K562 (cell line): ENCODE data around the gene PDE8B. TPM values are rescaled to one million over a fixed set of nuclear protein-coding genes. Genes with fewer than 3 reads are reported as not detected.

Experiments used
- ATAC-seq: fragments of 200-7000 bp; cut with Tn5 transposase; 3 replicates; pipeline ENCODE4 v1.9.1; 2020; ENCODE audit warnings: moderate library complexity
- BruUV-seq: library from RNA; stranded (reverse); fragments of 400-500 nt; replicated peaks from 2 replicates; lab custom pipeline; 2021; lab: Mats Ljungman, UMichigan
- CTCF ChIA-PET: fragments of 300-600 bp; formaldehyde crosslinking; extraction: SDS; loops from one replicate; lab custom pipeline; 2021; ENCODE audit warnings: low intra/inter-chr PET ratio; lab: Yijun Ruan, JAX
- POLR2A ChIA-PET: fragments of 300-600, 350-650 bp; sonication (Branson Sonifier 250); formaldehyde crosslinking; extraction: SDS; loops from one replicate; lab custom pipeline; 2021; ENCODE audit warnings: antibody characterized with exemption, inconsistent platforms; lab: Yijun Ruan, JAX
- DNase-seq, 4 experiments: peaks; one replicate each; pipeline versions ENCODE4 v3.0.0 to v3.0.0-alpha.2; 2011 to 2018; ENCODE audit warnings: low spot score in 3 of 4, mixed read lengths in 3 of 4; ENCODE audit errors: extremely low read depth in 1 of 4
- FAIRE-seq: peaks from 2 replicates; lab custom pipeline; 2011; peaks lifted over from hg19 to GRCh38; lab: Jason Lieb, UNC
- H2AFZ ChIP-seq: 2 replicates; pipeline ENCODE4 v1.6.0; 2011; ENCODE audit warnings: low read depth, low read length, control low read depth, inconsistent platforms
- H3K27ac ChIP-seq: fragments of 200-600 bp; 3 replicates; pipeline ENCODE4 v1.8.0; 2011; ENCODE audit warnings: low read depth, mild to moderate bottlenecking, control low read depth, inconsistent platforms, low read length, moderate library complexity, mixed read lengths; ENCODE audit errors: extremely low read depth
- H3K27me3 ChIP-seq, 2 experiments: fragments of 300-600 bp in 1 of 2; 2 replicates in 1 of 2; 3 replicates in 1 of 2; pipeline versions ENCODE4 v1.6.0 to v1.8.0; 2011; ENCODE audit warnings: inconsistent platforms in 2 of 2, low read length in 2 of 2, mild to moderate bottlenecking in 1 of 2, mixed read lengths in 1 of 2, moderate library complexity in 1 of 2; ENCODE audit not compliant: control insufficient read depth in 2 of 2, insufficient read depth in 2 of 2
- H3K36me3 ChIP-seq: fragments of 300-600 bp; 3 replicates; pipeline ENCODE4 v1.8.0; 2011; ENCODE audit warnings: mild to moderate bottlenecking, low read length, inconsistent platforms; ENCODE audit not compliant: control insufficient read depth, insufficient read depth
- H3K4me1 ChIP-seq, 2 experiments: fragments of 200-600 bp in 1 of 2; replicated peaks in 1 of 2; 2 replicates in 1 of 2; 3 replicates in 1 of 2; pipeline versions ENCODE4 v1.5.1 to v1.8.0; 2011; ENCODE audit warnings: inconsistent platforms in 2 of 2, low read length in 2 of 2, mild to moderate bottlenecking in 1 of 2, mixed read lengths in 1 of 2, moderate library complexity in 1 of 2; ENCODE audit not compliant: control insufficient read depth in 2 of 2, insufficient read depth in 2 of 2
- H3K4me2 ChIP-seq: 2 replicates; pipeline ENCODE4 v1.6.1; 2011; ENCODE audit warnings: low read length, control low read depth, inconsistent platforms, mixed read lengths; ENCODE audit not compliant: insufficient read depth
- H3K4me3 ChIP-seq: fragments of 200-600 bp; sonication (generic), shearing (Covaris generic); 2 replicates; pipeline ENCODE4 v1.5.1; 2016; ENCODE audit warnings: control low read depth, inconsistent platforms
- H3K79me2 ChIP-seq: fragments of 200-600 bp; 3 replicates; pipeline ENCODE4 v1.8.0; 2011; ENCODE audit warnings: low read length, inconsistent platforms; ENCODE audit not compliant: control insufficient read depth, insufficient read depth
- H3K9ac ChIP-seq, 2 experiments: 2 replicates each; pipeline versions ENCODE4 v1.6.0 to v1.6.1; 2011; ENCODE audit warnings: low read depth in 2 of 2, low read length in 2 of 2, control low read depth in 1 of 2, inconsistent platforms in 1 of 2, mild to moderate bottlenecking in 1 of 2, mixed read lengths in 1 of 2; ENCODE audit not compliant: insufficient read depth in 1 of 2
- H3K9me1 ChIP-seq: one replicate; pipeline ENCODE4 v1.6.0; 2011; ENCODE audit warnings: inconsistent platforms, mild to moderate bottlenecking, low read length, moderate library complexity; ENCODE audit not compliant: control insufficient read depth, insufficient read depth
- H3K9me3 ChIP-seq: replicated peaks from 2 replicates; pipeline ENCODE4 v1.5.1; 2011; ENCODE audit warnings: low read depth, low read length, inconsistent platforms; ENCODE audit not compliant: control insufficient read depth, insufficient read depth
- H4K20me1 ChIP-seq: replicated peaks from 2 replicates; pipeline ENCODE4 v1.6.1; 2011; ENCODE audit warnings: low read length, inconsistent platforms, mixed read lengths; ENCODE audit not compliant: control insufficient read depth, insufficient read depth
- CTBP1 ChIP-seq: fragments of 450-650 bp; IDR thresholded peaks from 2 replicates; pipeline ENCODE4 v1.6.1; 2016; ENCODE audit warnings: borderline replicate concordance
- LEF1 ChIP-seq: fragments of 450-650 bp; IDR thresholded peaks from 2 replicates; pipeline ENCODE4 v1.6.1; 2016; ENCODE audit warnings: mild to moderate bottlenecking
- NFIC ChIP-seq: fragments of 450-650 bp; IDR thresholded peaks from 2 replicates; pipeline ENCODE4 v1.6.1; 2017; ENCODE audit warnings: mild to moderate bottlenecking, inconsistent platforms
- POLR2A ChIP-seq: fragments of 450-650 bp; conservative IDR thresholded peaks from 2 replicates; pipeline ENCODE4 v1.6.1; 2016
- SMARCC2 ChIP-seq: fragments of 450-650 bp; IDR thresholded peaks from 2 replicates; pipeline ENCODE4 v1.6.1; 2017; ENCODE audit warnings: antibody characterized with exemption, moderate library complexity, mild to moderate bottlenecking, low read depth
- SOX6 ChIP-seq: fragments of 450-650 bp; IDR thresholded peaks from 2 replicates; pipeline ENCODE4 v1.6.1; 2014; ENCODE audit warnings: mild to moderate bottlenecking
- ZZZ3 ChIP-seq: fragments of 450-650 bp; IDR thresholded peaks from 2 replicates; pipeline ENCODE4 v1.6.1; 2016; ENCODE audit warnings: antibody characterized with exemption, mild to moderate bottlenecking, moderate library complexity
- WGBS: fragments of 100-300 bp; shearing (Covaris generic); methylation state at CpG from one replicate; pipeline ENCODE4 v1.1.6; 2016; ENCODE audit warnings: low coverage, mixed read lengths; ENCODE audit not compliant: insufficient coverage; ENCODE audit errors: missing lambda C conversion rate; 5-methylcytosine and 5-hydroxymethylcytosine counted together
- in situ Hi-C: fragments of 300-500 bp; cut with MboI; formaldehyde crosslinking; loops from 4 replicates; pipeline ENCODE4 v1.15.0; 2018; ENCODE audit warnings: inconsistent platforms, mixed read lengths
- intact Hi-C: fragments of 100-400 bp; cut with micrococcal nuclease; formaldehyde crosslinking; loops from 2 replicates; pipeline ENCODE4 v1.14.2; 2022
- polyA plus RNA-seq, 8 experiments: library from polyadenylated mRNA; depleted of rRNA in 4 of 8; stranded (reverse) in 5 of 8; unstranded in 3 of 8; fragments of >200 nt; fragmentation: Nextera tagmentation in 2 of 8; fragmentation: Illumina TruSeq in 1 of 8; extraction: Ambion mirVana in 2 of 8; extraction: Trizol in 1 of 8; gene quantifications; 2 replicates each; pipeline versions ENCODE4 v1.2.1 to v1.2.3, GENCODE V29; 2011 to 2014; ENCODE audit warnings: inconsistent platforms in 1 of 8, missing spikeins in 1 of 8
- total RNA-seq, 7 experiments: library from RNA; depleted of rRNA in 6 of 7; stranded (reverse); fragments of >200 nt in 6 of 7; fragmentation: Illumina TruSeq in 2 of 7; extraction: Trizol in 2 of 7; gene quantifications; 2 replicates each; pipeline versions ENCODE4 v1.2.1 to v1.2.3, GENCODE V29; 2011 to 2021; ENCODE audit warnings: low replicate concordance in 1 of 7
- TF ChIP-seq, protein P1 (sequence below): fragments of 200-800 bp; sonication (Bioruptor generic); IDR thresholded peaks from 2 replicates; pipeline ENCODE4 v1.6.1; 2017; ENCODE audit warnings: missing genetic modification characterization, missing compliant biosample characterization

The PDE8B gene
- total and polyA plus RNA-seq, 9 of the 15 experiments (the other 6 are each of a cell fraction or from before 2014, with no cell fraction given): 0.15 to 0.28 TPM; not detected in 7

GRCh38 chr5:77280036-77280435 is 69.6 kb downstream of the PDE8B start:
- Histone ChIP-seq H3K36me3 (no peaks in the 10 kb centered on the region), H3K9me3 (no peaks in the 10 kb centered on the region), H2AFZ (no peak overlapping the region), H3K9me1 (no peaks in the 10 kb centered on the region), H3K4me2 (no peak overlapping the region), H3K27ac (no peak overlapping the region), H3K4me3 (no peak overlapping the region), H4K20me1 (no peaks in the 10 kb centered on the region; the same call in 1 of the 2 replicates), H3K79me2 (no peaks in the 10 kb centered on the region), H3K4me1 (no peaks in the 10 kb centered on the region), H3K9ac (no peak overlapping the region), H3K27me3 (peaks cover 16 to 34% of the 10 kb centered on the region in 2 experiments)
- ChIA-PET POLR2A (no interaction called here), CTCF (no interaction called here)
- WGBS: 0% methylated on average over 3 of the region's 3 CpGs
- TF ChIP-seq, protein P1, sequence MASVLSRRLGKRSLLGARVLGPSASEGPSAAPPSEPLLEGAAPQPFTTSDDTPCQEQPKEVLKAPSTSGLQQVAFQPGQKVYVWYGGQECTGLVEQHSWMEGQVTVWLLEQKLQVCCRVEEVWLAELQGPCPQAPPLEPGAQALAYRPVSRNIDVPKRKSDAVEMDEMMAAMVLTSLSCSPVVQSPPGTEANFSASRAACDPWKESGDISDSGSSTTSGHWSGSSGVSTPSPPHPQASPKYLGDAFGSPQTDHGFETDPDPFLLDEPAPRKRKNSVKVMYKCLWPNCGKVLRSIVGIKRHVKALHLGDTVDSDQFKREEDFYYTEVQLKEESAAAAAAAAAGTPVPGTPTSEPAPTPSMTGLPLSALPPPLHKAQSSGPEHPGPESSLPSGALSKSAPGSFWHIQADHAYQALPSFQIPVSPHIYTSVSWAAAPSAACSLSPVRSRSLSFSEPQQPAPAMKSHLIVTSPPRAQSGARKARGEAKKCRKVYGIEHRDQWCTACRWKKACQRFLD (CRISPR knock-in tag): no peak
- TF ChIP-seq SOX6 (no peak), POLR2A (no peak), ZZZ3 (no peak), NFIC (no peak), SMARCC2 (no peak)
- ATAC-seq (no peak), FAIRE-seq (no peak), DNase-seq (no peak)
- no TSS peak for BruUV-seq
- intact Hi-C loops: no loop called here
- in situ Hi-C loops: no loop called here

DNA sequence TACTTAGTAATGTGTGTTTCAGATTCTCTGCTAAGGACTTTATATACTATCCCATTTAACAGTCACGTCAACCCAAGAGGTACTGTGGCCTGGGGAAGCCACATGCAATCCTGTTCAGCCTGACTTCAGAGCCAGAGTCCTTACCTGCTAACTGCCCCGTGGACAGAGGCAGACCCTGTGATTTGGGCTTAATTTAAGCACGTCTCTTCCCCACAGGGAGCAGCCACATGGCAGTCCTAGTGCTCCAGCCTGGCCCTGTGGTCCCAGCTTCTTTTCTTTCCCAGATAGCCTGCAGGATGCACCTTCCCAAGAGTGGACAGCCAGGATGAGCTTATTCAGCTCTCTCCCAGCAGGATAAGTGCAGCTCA is 71.5 kb downstream of the PDE8B start:
- WGBS: 0% methylated on average over 3 of the region's 3 CpGs
- DNase-seq: no peak
- no peak overlapping the region for H3K4me3 ChIP-seq
- no TSS peak for BruUV-seq
- POLR2A ChIA-PET: no interaction called here
- no peaks in the 10 kb centered on the region for H3K4me1 ChIP-seq
- CTCF ChIA-PET: no interaction called here
- TF ChIP-seq CTBP1 (no peak), LEF1 (no peak)
- ATAC-seq: no peak
- no peaks in the 10 kb centered on the region for H3K9me1 ChIP-seq
- no peak overlapping the region for H3K9ac ChIP-seq
- FAIRE-seq: no peak
- H4K20me1 ChIP-seq: no peaks in the 10 kb centered on the region; the same call in 1 of the 2 replicates
- H3K27me3 ChIP-seq: peaks cover 16 to 34% of the 10 kb centered on the region in 2 experiments
- H3K79me2 ChIP-seq: no peaks in the 10 kb centered on the region
- H2AFZ ChIP-seq: no peak overlapping the region
- H3K36me3 ChIP-seq: no peaks in the 10 kb centered on the region
- H3K4me2 ChIP-seq: no peak overlapping the region
- in situ Hi-C loops: no loop called here
- H3K9me3 ChIP-seq: no peaks in the 10 kb centered on the region
- no peak overlapping the region for H3K27ac ChIP-seq
- intact Hi-C loops: no loop called here
